ENCODE measurements around the gene MS4A4E. TPM values are rescaled to one million over a fixed set of nuclear protein-coding genes. Genes with fewer than 3 reads are reported as not detected.
"Not testable (repeated sequence)": the region's sequence is repeated elsewhere in the genome, so short reads cannot be mapped to it uniquely, and the experiment has no call there.

Gene MS4A4E
- total RNA-seq: 1 to 10 TPM; 1.1 to 3.8 (median 3.1) TPM
- long read RNA-seq, partial matches to known transcripts: 0 of 1 reads
- long read RNA-seq, other reads (novel, unspliced or antisense): 1 of 1 reads

DNA sequence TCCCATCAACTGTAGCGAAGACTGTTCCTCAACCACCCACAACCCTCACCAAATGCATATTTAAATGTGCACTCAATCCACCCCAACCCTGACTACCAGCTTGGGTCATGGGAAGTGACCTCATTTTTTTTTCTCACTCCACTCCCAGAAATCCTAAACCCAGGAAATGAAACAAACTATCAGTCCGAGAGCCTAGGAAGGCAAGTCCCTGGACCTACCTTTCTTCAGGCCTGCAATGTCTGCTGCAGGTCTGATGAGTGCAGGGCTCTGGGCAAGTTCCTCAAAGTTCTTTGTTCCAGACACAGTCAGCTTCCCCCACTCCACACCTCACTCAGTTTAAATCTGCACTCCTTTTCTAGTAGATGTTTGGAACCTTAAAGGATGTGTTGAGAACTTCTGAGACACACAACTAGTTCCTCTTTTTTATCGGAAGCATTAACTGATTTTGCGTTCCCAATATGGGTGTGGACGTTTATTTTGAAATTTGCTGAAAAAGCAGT, at the start of gene MS4A4E:
MS4A4E (minus strand) TSS at position 398 of the 500 bp plus-strand sequence. CDS start 13,082 bp downstream, outside the sequence.
- whole genome bisulfite sequencing (ENCODE audit: insufficient coverage, low coverage, low lambda C conversion rate, missing lambda C conversion rate): 42% methylated on average over 5 of the region's 5 CpGs
- intact Hi-C loops (cut with DNase I): no loop called here
- no peaks in the 10 kb centered on the region for H3K36me3 ChIP-seq
- H3K4me3 ChIP-seq: no peak within 1 kb of the TSS
- DNase-seq (no peak), ATAC-seq (peak; percentile 38 to 68 (median 44))
- no peaks in the 10 kb centered on the region for H3K9me3 ChIP-seq
- H3K27me3 ChIP-seq: peaks cover 0 to 4% of the 10 kb centered on the region in 2 donors
- TF ChIP-seq POLR2A (IDR thresholded peaks at IDR 0.05): peak; percentile 21
- TF ChIP-seq, protein P1, sequence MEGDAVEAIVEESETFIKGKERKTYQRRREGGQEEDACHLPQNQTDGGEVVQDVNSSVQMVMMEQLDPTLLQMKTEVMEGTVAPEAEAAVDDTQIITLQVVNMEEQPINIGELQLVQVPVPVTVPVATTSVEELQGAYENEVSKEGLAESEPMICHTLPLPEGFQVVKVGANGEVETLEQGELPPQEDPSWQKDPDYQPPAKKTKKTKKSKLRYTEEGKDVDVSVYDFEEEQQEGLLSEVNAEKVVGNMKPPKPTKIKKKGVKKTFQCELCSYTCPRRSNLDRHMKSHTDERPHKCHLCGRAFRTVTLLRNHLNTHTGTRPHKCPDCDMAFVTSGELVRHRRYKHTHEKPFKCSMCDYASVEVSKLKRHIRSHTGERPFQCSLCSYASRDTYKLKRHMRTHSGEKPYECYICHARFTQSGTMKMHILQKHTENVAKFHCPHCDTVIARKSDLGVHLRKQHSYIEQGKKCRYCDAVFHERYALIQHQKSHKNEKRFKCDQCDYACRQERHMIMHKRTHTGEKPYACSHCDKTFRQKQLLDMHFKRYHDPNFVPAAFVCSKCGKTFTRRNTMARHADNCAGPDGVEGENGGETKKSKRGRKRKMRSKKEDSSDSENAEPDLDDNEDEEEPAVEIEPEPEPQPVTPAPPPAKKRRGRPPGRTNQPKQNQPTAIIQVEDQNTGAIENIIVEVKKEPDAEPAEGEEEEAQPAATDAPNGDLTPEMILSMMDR (IDR thresholded peaks at IDR 0.05): no peak
- no peak within 1 kb of the TSS for H3K27ac ChIP-seq
- no peaks in the 10 kb centered on the region for H3K4me1 ChIP-seq

DNA sequence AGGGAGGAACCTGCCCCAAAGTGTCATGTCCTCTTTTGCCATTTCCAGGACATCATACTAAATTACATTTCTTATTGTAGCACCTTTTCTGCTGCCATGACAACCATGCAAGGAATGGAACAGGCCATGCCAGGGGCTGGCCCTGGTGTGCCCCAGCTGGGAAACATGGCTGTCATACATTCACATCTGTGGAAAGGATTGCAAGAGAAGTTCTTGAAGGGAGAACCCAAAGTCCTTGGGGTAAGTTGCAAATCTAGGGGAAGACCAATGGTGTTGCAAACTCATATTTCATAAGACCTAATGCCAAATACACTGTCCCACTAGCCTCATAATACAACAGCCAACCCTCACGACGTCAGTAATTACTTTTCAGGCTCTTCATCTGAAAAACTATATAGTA, 49.2 kb upstream of the MS4A4E start:
- no peak for TF ChIP-seq POLR2A (IDR thresholded peaks at IDR 0.05)
- TF ChIP-seq, protein P1 (IDR thresholded peaks at IDR 0.05): no peak
- no peaks in the 10 kb centered on the region for H3K27me3 ChIP-seq
- ATAC-seq (no peak), DNase-seq (no peak)
- no peak overlapping the region for H3K27ac ChIP-seq
- intact Hi-C loops (cut with DNase I): no loop called here
- H3K36me3 ChIP-seq: no peaks in the 10 kb centered on the region
- H3K4me1 ChIP-seq: no peaks in the 10 kb centered on the region
- no peaks in the 10 kb centered on the region for H3K9me3 ChIP-seq
- no peak overlapping the region for H3K4me3 ChIP-seq
- WGBS (ENCODE audit: insufficient coverage, low coverage, low lambda C conversion rate, missing lambda C conversion rate): 43% methylated on average over 2 of the region's 2 CpGs

DNA sequence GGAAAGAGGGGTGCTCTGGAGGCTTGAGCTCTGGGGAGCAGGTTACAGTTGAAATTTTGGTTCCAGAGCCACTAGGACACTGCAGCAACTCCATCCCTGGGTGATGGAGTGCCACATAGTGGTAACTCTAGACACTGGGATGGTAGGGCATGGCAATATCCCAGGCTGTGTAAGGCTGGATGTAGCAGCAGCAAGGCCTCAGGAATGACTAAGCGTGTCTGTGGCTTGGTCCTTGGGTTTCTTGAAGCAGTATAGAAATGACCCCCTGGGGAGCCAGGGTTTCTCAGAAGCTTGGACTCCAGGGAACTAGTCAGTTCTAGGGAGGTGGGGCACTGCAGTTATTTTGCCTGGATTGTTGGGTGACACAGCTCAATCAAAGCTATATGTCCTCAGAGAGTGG, 45.6 kb upstream of the MS4A4E start:
- Histone ChIP-seq H3K4me3 (no peak overlapping the region), H3K27me3 (no peaks in the 10 kb centered on the region), H3K27ac (no peak overlapping the region), H3K4me1 (no peaks in the 10 kb centered on the region), H3K36me3 (no peaks in the 10 kb centered on the region), H3K9me3 (no peaks in the 10 kb centered on the region)
- no peak for DNase-seq
- intact Hi-C loops (cut with DNase I): no loop called here
- WGBS (ENCODE audit: insufficient coverage, low coverage, low lambda C conversion rate, missing lambda C conversion rate): no CpG with 5 or more reads among the region's 1 CpG
- ATAC-seq: peak in 1 of 4 donors; percentile 33
- no peak for TF ChIP-seq POLR2A (IDR thresholded peaks at IDR 0.05)
- TF ChIP-seq, protein P1 (IDR thresholded peaks at IDR 0.05): no peak

DNA sequence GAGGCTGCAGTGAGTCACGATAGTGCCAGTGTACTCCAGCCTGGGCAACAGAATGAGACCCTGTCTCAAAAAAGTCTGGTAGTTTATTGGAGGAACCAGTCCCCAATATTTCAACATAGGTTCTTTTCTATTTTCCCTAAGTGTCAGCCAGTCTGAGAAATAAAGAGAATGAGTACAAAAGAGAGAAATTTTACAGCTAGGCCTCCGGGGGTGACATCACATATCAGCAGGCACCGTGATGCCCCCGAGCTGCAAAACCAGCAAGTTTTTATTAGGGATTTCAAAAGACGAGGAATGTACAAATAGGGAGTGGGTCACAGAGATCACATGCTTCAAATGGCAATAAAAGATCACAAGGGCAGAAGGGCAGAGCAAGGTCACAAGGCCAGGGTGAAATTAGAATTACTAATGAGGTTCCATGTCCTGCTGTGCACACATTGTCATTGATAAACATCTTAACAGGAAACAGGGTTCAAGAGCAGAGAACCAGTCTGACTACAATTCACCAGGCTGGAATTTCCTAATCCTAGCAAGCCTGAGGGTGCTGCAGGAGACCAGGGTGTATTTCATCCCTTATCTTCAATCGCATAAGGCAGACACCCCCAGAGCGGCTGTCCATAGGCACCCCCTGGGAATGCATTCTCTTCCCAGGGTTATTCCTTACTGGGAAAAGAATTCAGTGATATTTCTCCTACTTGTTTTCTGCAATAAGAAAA, 42.6 kb upstream of the MS4A4E start:
- ATAC-seq; H3K27me3 ChIP-seq; H3K4me1 ChIP-seq; H3K9me3 ChIP-seq; DNase-seq; H3K4me3 ChIP-seq; intact Hi-C loops (cut with DNase I); H3K36me3 ChIP-seq: not testable (repeated sequence)
- WGBS (ENCODE audit: insufficient coverage, low coverage, low lambda C conversion rate, missing lambda C conversion rate): 55% methylated on average over 7 of the region's 7 CpGs
- H3K27ac ChIP-seq: peak overlapping the region in 1 of 3 donors; percentile 7

DNA sequence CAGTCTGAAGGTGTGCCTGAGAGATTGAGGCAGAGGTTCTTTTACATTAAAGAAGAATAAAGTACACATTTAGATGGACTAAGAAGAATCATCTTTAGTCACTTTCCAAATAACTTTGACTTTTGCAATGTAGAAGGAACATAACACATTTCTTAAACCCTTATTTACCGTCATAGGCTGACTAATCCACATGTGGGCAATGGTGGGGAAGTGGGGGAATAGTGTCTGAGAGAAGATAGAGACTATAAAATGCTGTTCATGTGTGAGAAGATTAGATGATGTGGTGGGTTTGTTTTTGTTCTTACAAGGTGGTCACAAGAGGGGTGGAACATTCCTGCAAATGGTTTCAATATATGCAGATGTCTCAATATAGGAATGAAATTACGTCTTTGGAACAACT, 39.3 kb upstream of the MS4A4E start:
- Histone ChIP-seq H3K27ac (peak overlapping the region in 2 of 3 donors; percentile 51 to 58), H3K4me3 (no peak overlapping the region), H3K36me3 (no peaks in the 10 kb centered on the region), H3K4me1 (no peaks in the 10 kb centered on the region), H3K9me3 (no peaks in the 10 kb centered on the region), H3K27me3 (no peaks in the 10 kb centered on the region)
- no peak for TF ChIP-seq POLR2A (IDR thresholded peaks at IDR 0.05)
- TF ChIP-seq, protein P1 (IDR thresholded peaks at IDR 0.05): no peak
- intact Hi-C loops (cut with DNase I): no loop called here
- WGBS (ENCODE audit: insufficient coverage, low coverage, low lambda C conversion rate, missing lambda C conversion rate): 37% methylated on average over 2 of the region's 2 CpGs
- ATAC-seq (peak in 2 of 4 donors; percentile 10 to 30), DNase-seq (no peak)
